ENCODE data around the gene BTRC. TPM values are rescaled to one million over a fixed set of nuclear protein-coding genes. Genes with fewer than 3 reads are reported as not detected.
"Not testable (repeated sequence)": the region's sequence is repeated elsewhere in the genome, so short reads cannot be mapped to it uniquely, and the experiment has no call there.

BTRC gene
- total RNA-seq, 1 donor from 2014 or later = 19.0 TPM

GRCh38 chr10:101593331-101593730, 239.4 kb downstream of the BTRC start:
- ATAC-seq = not testable (repeated sequence)

GRCh38 chr10:101595591-101596433, 241.8 kb downstream of the BTRC start:
- no peak for ATAC-seq

GRCh38 chr10:101597091-101597900, 243.3 kb downstream of the BTRC start:
- no peak for ATAC-seq

GRCh38 chr10:101601541-101601940, 247.6 kb downstream of the BTRC start:
- ATAC-seq = no peak

- ATAC-seq = peak; percentile 84
Measured at GRCh38 chr10:101602761-101603398, 248.9 kb downstream of the BTRC start.

Other genes with a start within 250 kb of the BTRC start
- gene TLX1, start 222.9 kb upstream of the BTRC start, total RNA-seq = not detected
- gene LBX1, start 124.7 kb upstream of the BTRC start, total RNA-seq = not detected
- gene POLL, start 234.1 kb downstream of the BTRC start, total RNA-seq = 13.5 TPM
- 19.0 TPM for gene DPCD, start 234.2 kb downstream of the BTRC start, total RNA-seq